AG09319 (cell line): ENCODE results near the gene PRR12.

Experiments
- DNase-seq: peaks from one replicate; pipeline ENCODE4 v3.0.0-alpha.2; 2010; ENCODE audit warnings: low read depth; ENCODE audit errors: extremely low read depth
- CTCF ChIP-seq: IDR thresholded peaks from 2 replicates; pipeline ENCODE4 v1.5.1; 2011; ENCODE audit warnings: low read depth, mild to moderate bottlenecking, inconsistent platforms, low read length, moderate library complexity

Gene PRR12

DNA sequence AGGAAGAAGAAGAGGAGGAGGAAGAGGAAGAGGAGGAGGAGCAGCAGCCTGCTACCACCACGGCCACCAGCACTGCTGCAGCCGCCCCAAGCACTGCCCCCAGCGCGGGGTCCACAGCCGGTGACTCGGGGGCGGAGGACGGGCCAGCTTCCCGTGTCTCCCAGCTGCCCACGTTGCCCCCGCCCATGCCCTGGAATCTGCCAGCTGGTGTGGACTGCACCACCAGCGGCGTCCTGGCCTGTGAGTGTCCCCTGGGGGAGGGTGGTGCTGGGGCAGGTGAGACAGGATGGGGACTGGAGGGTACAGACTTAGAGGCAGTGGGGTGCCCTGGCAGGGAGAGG, 62.5 kb downstream of the PRR12 start:
- no peak for TF ChIP-seq CTCF
- DNase-seq = no peak

GRCh38 chr19:49654581-49654980, 63.6 kb downstream of the PRR12 start:
- DNase-seq = no peak
- TF ChIP-seq CTCF = no peak

GRCh38 chr19:49655570-49656455, 64.8 kb downstream of the PRR12 start:
- no peak for TF ChIP-seq CTCF
- no peak for DNase-seq

- TF ChIP-seq CTCF = no peak
- DNase-seq = no peak
Measured at GRCh38 chr19:49656456-49657109, 65.6 kb downstream of the PRR12 start.

DNA sequence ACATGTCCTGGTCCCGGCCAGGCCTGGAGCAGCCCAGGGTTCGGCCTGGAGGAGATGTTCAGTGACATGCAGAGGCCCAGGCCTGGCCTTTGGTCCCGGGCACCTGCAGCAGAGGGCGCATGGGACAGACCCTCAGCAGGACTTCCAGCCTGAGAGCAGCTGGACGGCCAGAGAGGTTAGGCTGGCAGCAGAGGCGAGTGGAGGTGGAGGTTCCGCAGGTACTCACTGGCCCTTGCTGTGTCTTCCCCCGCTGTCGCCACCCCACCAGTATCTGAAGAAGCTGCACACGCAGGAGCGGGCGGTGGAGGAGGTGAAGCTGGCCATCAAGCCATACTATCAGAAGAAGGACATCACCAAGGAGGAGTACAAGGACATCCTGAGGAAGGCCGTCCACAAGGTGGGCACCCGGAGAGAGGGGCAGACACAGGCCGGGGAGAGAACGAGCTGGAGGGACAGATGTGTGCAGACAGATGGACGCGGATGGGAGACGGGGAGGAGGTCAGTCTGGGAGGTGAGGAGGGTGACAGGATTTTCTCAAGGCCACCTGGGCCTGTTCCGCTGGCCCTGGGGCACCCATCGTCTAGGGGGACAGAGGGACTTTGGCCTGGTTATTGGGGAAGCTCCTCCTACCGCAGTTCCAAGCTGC, 66.6 kb downstream of the PRR12 start:
- TF ChIP-seq CTCF = no peak
- no peak for DNase-seq

- no peak for DNase-seq
- no peak for TF ChIP-seq CTCF
Measured at GRCh38 chr19:49658139-49658517, 67.1 kb downstream of the PRR12 start.
